PFSK-1 (cell line): ENCODE measurements around the gene RFT1.

Experiments used
- POLR2AphosphoS5 ChIP-seq: IDR thresholded peaks from 2 replicates; pipeline ENCODE4 v1.6.1; 2012; ENCODE audit warnings: low read depth, mild to moderate bottlenecking, control low read depth, low read length, moderate library complexity
- REST ChIP-seq, 2 experiments: IDR thresholded peaks; 2 replicates each; pipeline versions ENCODE4 v1.6.1 to v1.8.0; 2011 to 2012; ENCODE audit warnings: low read depth in 2 of 2, low read length in 2 of 2, control low read depth in 1 of 2, inconsistent platforms in 1 of 2, mild to moderate bottlenecking in 1 of 2, moderate library complexity in 1 of 2; ENCODE audit not compliant: insufficient read depth in 1 of 2
- TAF1 ChIP-seq: IDR thresholded peaks from 2 replicates; pipeline ENCODE4 v1.6.1; 2012; ENCODE audit warnings: low read length, control low read depth, borderline replicate concordance; ENCODE audit not compliant: insufficient read depth

- no peak for TF ChIP-seq POLR2AphosphoS5
- no peak for TF ChIP-seq REST (IDR thresholded peaks at IDR 0.05; ENCODE audit: insufficient read depth in 1 of 2, low read depth in 2 of 2, low read length in 2 of 2)
- no peak for TF ChIP-seq TAF1
These were observed 80.2 kb downstream of the RFT1 start for GRCh38 chr3:53049987-53050386.
